Hepatocyte (in vitro differentiated cells): ENCODE measurements around the gene ACVR1.

Experiments used
- CTCF ChIP-seq: fragments of 200-600 bp; sonication (generic); IDR thresholded peaks from 2 replicates; pipeline ENCODE4 v1.5.1; 2016; ENCODE audit warnings: antibody characterized with exemption, mild to moderate bottlenecking; ENCODE audit not compliant: poor library complexity
- EZH2 ChIP-seq: fragments of 200-600 bp; sonication (generic); IDR thresholded peaks from 2 replicates; pipeline ENCODE4 v1.6.1; 2016; ENCODE audit warnings: antibody characterized with exemption, mild to moderate bottlenecking, borderline replicate concordance
- EZH2phosphoT487 ChIP-seq: fragments of 200-600 bp; sonication (generic); IDR thresholded peaks from one replicate; pipeline ENCODE4 v1.6.1; 2018; ENCODE audit warnings: antibody characterized with exemption, mild to moderate bottlenecking, low read depth, moderate library complexity; ENCODE audit not compliant: unreplicated experiment, severe bottlenecking

GRCh38 chr2:157830266-157830665, 45.9 kb downstream of the ACVR1 start:
- TF ChIP-seq CTCF (no peak), EZH2phosphoT487 (no peak), EZH2 (no peak)
